Choroid plexus epithelial cell (primary cell): ENCODE measurements around the gene SEMA3A.

Source experiments
- DNase-seq: peaks from one replicate; pipeline ENCODE4 v3.0.0-alpha.2; 2010; ENCODE audit warnings: low read depth
- H3K4me3 ChIP-seq: 2 replicates; pipeline ENCODE4 v1.5.1; 2011; ENCODE audit warnings: low read depth, mild to moderate bottlenecking, control low read depth, low read length, moderate library complexity
- TF ChIP-seq, protein P1 (sequence below): conservative IDR thresholded peaks from 2 replicates; pipeline ENCODE4 v1.5.1; 2011; ENCODE audit warnings: low read depth, mild to moderate bottlenecking, control low read depth, inconsistent platforms, low read length, moderate library complexity

The SEMA3A gene

DNA sequence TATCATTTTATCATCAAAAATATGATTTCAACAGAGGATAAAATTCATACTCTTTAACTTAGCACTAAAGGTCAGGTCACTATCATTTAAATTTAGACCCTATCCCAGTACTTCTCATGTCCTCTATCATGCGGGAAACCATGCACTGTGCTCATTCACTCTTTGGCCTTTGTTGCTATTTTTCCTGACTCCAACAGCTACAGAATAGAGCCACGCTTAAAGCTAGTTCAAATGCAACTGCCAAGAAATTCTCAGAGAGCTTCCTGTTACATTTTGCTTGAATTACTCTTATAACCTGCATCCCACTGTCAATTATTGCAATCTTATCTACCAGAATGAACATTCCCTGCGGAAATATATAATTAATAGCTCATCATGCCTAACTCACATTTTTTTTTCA, 58.3 kb downstream of the SEMA3A start:
- TF ChIP-seq, protein P1, sequence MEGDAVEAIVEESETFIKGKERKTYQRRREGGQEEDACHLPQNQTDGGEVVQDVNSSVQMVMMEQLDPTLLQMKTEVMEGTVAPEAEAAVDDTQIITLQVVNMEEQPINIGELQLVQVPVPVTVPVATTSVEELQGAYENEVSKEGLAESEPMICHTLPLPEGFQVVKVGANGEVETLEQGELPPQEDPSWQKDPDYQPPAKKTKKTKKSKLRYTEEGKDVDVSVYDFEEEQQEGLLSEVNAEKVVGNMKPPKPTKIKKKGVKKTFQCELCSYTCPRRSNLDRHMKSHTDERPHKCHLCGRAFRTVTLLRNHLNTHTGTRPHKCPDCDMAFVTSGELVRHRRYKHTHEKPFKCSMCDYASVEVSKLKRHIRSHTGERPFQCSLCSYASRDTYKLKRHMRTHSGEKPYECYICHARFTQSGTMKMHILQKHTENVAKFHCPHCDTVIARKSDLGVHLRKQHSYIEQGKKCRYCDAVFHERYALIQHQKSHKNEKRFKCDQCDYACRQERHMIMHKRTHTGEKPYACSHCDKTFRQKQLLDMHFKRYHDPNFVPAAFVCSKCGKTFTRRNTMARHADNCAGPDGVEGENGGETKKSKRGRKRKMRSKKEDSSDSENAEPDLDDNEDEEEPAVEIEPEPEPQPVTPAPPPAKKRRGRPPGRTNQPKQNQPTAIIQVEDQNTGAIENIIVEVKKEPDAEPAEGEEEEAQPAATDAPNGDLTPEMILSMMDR: no peak
- no peak overlapping the region for H3K4me3 ChIP-seq
- peak; percentile 42 for DNase-seq

DNA sequence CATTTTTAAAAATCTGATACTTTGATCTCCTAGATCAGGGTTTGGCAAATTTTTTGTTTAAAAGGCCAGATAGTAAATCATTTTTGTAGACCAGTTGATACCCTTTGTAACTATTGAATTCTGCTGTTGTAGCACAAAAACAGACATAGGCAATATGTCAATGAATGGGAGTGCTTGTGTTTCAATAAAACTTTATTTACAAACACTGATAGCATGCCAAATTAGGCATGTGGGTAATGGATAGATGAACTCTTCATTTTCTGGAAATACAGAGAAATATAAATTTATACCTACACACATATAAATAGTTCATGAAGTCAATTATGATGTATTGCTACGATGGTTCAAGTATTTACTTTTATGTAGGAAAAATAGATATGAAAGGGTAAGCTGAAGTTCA, 60.4 kb downstream of the SEMA3A start:
- DNase-seq: no peak
- TF ChIP-seq, protein P1: no peak
- H3K4me3 ChIP-seq: no peak overlapping the region

DNA sequence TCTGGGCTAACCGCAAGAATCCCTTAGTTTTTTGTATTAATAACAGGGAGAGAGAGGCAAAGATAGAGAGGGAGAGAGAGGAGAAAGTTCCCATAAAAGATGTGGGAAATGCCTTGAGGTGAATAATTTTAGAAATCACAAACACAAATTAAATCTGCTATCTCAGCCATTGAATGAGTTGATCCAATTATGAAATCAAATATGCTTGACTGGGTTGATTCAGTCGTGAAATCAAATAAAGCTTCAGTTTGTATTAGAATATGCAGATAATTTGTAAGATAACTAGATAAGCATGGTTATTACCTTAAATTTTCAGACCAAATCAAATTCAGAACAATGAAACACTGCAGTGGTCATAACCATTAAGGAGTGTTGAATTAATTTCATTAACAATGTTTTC, 68.9 kb downstream of the SEMA3A start:
- DNase-seq: no peak
- TF ChIP-seq, protein P1: no peak
- no peak overlapping the region for H3K4me3 ChIP-seq

- TF ChIP-seq, protein P1: no peak
- peak overlapping the region; percentile 28 for H3K4me3 ChIP-seq
- peak; percentile 64 for DNase-seq
These were observed 70.5 kb downstream of the SEMA3A start for GRCh38 chr7:84123965-84124547.

GRCh38 chr7:84122582-84123360, 71.8 kb downstream of the SEMA3A start:
- peak; percentile 23 for DNase-seq
- TF ChIP-seq, protein P1: no peak

DNA sequence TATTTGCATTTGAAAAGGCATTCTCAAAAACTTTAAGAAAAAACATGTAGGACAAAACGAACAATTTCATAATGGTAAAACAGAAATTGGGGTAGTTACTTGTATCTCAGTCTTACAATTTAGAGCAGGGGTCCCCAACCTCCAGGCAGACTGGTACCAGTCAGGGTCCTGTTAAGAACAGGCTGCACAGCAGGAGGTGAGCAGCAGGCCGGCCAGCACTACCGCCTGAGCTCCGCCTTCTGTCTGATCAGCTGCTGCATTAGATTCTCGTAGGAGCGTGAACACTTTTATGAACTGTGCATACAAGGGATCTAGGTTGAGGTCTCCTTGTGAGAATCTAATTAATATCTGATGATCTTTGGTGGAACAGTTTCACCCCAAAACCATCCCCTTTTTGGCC, 77.3 kb downstream of the SEMA3A start:
- TF ChIP-seq, protein P1: no peak
- no peak for DNase-seq
- no peak overlapping the region for H3K4me3 ChIP-seq

More at GRCh38 chr7:84122582-84123360, 71.8 kb downstream of the SEMA3A start:
- no peak overlapping the region for H3K4me3 ChIP-seq
